SK-N-MC (cell line): Measurements from ENCODE around the gene FXN.

Experiments
- EZH2 ChIP-seq: fragments of 200-600 bp; sonication (generic); IDR thresholded peaks from one replicate; pipeline ENCODE4 v1.6.1; 2017; ENCODE audit warnings: antibody characterized with exemption
- FOXP2 ChIP-seq: optimal IDR thresholded peaks from 2 replicates; pipeline ENCODE3; 2011; ENCODE audit warnings: mild to moderate bottlenecking, moderate library complexity; ENCODE audit not compliant: insufficient read depth; ENCODE audit errors: extremely low read length, control extremely low read depth

DNA sequence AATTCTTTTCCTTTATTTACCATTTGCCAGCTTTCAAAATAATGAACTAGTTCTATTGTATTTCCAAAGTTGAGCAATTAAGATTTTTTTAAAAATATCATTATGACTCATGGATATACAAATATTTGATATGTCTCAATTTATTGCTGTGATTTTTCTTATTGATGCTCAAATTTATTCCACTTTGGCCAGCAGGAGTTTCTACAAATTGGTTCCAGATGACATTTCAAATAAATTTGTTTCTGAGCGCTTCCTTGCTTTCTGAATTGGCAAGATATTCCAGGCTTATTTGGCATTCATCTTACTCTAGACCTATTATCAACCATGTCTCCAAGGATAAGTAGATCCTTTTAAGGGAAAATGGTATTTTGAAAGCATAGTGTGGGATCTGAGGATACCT, 80.1 kb downstream of the FXN start:
- TF ChIP-seq FOXP2 (no peak), EZH2 (no peak)
